G401 (cell line): ENCODE data around the gene MMP14. TPM values are rescaled to one million over a fixed set of nuclear protein-coding genes. Genes with fewer than 3 reads are reported as not detected.
A peak's percentile ranks its signal among the peaks of the same experiment; 100 is the strongest.
"Not testable (repeated sequence)": the region's sequence is repeated elsewhere in the genome, so short reads cannot be mapped to it uniquely, and the experiment has no call there.

Experiments
- DNase-seq: peaks from one replicate; pipeline ENCODE4 v3.0.0-alpha.2; 2015; ENCODE audit warnings: low spot score
- in situ Hi-C: cut with HindIII; loops from 2 replicates; pipeline ENCODE4 v1.10.0; 2016; ENCODE audit warnings: low sequenced_read_pairs, mixed read lengths
- total RNA-seq: library from RNA; depleted of rRNA; stranded (reverse); fragments of >200 nt; shearing (Covaris generic); gene quantifications from 2 replicates; pipeline ENCODE4 v1.2.3, GENCODE V29; 2014

Gene MMP14
- total RNA-seq, 1 experiment from 2014 or later, result 298 TPM

GRCh38 chr14:22838631-22839041 lies 2.3 kb downstream of the MMP14 start:
- in situ Hi-C loops, result no loop called here
- DNase-seq, result no peak

GRCh38 chr14:22839159-22839779 lies 2.9 kb downstream of the MMP14 start:
- in situ Hi-C loops, result no loop called here
- no peak for DNase-seq

- in situ Hi-C loops, result no loop called here
- DNase-seq, result no peak
These were observed 4.9 kb downstream of the MMP14 start for GRCh38 chr14:22841311-22841710.

GRCh38 chr14:22841769-22842168 lies 5.4 kb downstream of the MMP14 start:
- no peak for DNase-seq
- in situ Hi-C loops, result no loop called here

- DNase-seq, result no peak
- in situ Hi-C loops, result no loop called here
These were observed 6.1 kb downstream of the MMP14 start for GRCh38 chr14:22842211-22843122.

- no peak for DNase-seq
- in situ Hi-C loops, result no loop called here
These were observed 6.9 kb downstream of the MMP14 start for GRCh38 chr14:22843123-22843925.

- in situ Hi-C loops, result no loop called here
- DNase-seq, result no peak
These were observed 8.1 kb downstream of the MMP14 start for GRCh38 chr14:22844221-22845102.

- no peak for DNase-seq
- in situ Hi-C loops, result no loop called here
These were observed 8.7 kb downstream of the MMP14 start for GRCh38 chr14:22845103-22845394.

- in situ Hi-C loops, result no loop called here
- DNase-seq, result no peak
These were observed 9.6 kb downstream of the MMP14 start for GRCh38 chr14:22845821-22846625.

- no peak for DNase-seq
- in situ Hi-C loops, result no loop called here
These were observed 10.5 kb downstream of the MMP14 start for GRCh38 chr14:22846811-22847307.

GRCh38 chr14:22847661-22848341 lies 11.4 kb downstream of the MMP14 start:
- in situ Hi-C loops, result no loop called here
- DNase-seq, result peak; percentile 40

GRCh38 chr14:22848351-22849164 lies 12.2 kb downstream of the MMP14 start:
- no peak for DNase-seq
- in situ Hi-C loops, result no loop called here

GRCh38 chr14:22849212-22849819 lies 12.9 kb downstream of the MMP14 start:
- DNase-seq, result peak; percentile 45
- in situ Hi-C loops, result no loop called here

- in situ Hi-C loops, result no loop called here
- peak; percentile 41 for DNase-seq
These were observed 14.8 kb downstream of the MMP14 start for GRCh38 chr14:22850944-22851764.

- in situ Hi-C loops, DNase-seq: not testable (repeated sequence)
These were observed 15.8 kb downstream of the MMP14 start for GRCh38 chr14:22852178-22852577.

- in situ Hi-C loops, result no loop called here
- DNase-seq, result no peak
These were observed 16.2 kb downstream of the MMP14 start for GRCh38 chr14:22852599-22852939.
